GM18526 (cell line): ENCODE measurements around the gene SLC36A3.

Source experiments
- POLR2A ChIP-seq: IDR thresholded peaks from 3 replicates; pipeline ENCODE4 v1.6.1; 2011; ENCODE audit not compliant: insufficient read length; ENCODE audit errors: extremely low read depth

SLC36A3 gene

DNA sequence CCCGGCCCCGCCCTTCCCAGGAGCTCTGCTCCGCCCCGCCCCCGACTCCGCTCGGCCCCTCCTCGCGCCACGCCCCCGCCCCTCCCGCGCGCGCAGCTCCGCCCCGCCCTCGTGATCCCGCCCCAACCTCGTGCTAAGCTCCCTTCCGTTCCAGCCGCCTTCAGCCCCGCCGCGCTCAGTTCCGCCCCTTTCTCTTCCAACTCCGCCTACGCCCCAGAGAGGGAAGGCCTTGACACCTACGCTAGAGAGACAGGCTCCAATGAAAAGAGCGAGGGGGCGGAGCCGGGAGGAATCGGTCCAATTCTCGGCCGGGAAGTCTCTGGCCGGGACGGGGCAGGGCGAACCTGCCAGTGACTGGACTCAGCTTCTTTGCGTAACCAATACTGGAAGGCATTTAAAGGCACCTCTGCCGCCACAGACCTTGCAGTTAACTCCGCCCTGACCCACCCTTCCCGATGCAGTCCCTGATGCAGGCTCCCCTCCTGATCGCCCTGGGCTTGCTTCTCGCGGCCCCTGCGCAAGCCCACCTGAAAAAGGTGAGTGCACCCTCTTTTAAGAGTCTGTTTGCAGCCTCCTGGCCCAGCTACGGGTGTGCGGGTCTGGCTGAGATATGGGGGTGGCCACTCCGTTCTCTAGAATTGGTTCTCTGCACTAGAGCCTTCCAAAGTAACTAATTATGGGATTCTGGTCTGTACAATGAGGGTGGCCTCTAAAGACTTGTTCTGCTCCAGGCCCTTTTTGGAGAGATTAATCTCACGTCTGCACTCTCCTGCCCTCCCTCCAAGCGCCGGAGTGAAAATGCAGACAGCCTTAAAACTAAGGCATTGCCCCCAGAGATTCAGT is 50.6 kb downstream of the SLC36A3 start, which contains the start of gene GM2A:
Gene GM2A, plus strand, starts transcription at position 424 of the 843 bp plus-strand sequence. Its CDS starts 32 bp downstream, at position 456.
- TF ChIP-seq POLR2A: peak; percentile 97

DNA sequence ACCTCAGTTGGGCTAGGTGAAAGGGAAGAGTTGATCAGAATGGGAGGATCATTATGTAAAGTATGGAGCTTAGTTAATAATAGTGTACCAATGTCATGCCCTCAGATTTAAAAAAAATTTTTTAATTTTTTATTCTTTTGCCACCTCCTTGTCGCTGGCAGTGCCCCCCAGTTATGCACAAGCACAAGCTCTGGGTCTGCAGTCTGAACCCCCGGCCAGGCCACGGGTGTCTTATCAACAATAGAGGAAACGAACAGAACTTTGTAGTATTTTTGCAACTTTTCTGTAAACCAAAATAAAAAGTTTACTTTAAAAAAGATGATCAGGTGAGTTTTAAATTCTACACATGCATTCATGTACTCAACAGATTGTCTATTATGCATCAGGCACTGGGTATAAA is 51.9 kb downstream of the SLC36A3 start:
- no peak for TF ChIP-seq POLR2A

DNA sequence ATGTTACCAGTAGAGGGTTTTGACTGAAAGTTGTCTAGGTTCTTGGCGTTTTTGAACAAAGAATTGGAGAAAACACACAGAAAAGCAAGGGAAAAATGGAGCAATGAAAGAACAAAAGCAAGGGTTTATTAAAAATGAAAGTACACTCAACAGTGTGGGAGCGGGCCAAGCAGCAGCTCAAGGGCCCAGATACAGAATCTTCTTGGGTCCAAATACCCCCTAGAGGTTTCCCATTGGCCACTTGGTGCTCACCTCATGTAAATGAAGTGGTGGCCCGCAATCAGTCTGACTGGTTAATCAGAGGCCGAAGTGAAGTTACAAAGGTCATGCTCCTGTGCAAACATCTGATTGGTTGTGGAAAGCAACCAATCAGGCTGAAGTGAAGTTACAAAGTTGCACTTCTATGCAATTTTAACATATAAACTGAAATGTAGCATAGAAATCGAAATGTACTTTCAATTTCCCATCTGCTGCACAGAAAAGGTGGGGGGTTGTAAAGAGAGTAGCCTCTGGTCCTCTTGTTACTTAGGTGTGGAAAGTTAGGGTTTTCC is 52.5 kb downstream of the SLC36A3 start:
- TF ChIP-seq POLR2A: no peak

DNA sequence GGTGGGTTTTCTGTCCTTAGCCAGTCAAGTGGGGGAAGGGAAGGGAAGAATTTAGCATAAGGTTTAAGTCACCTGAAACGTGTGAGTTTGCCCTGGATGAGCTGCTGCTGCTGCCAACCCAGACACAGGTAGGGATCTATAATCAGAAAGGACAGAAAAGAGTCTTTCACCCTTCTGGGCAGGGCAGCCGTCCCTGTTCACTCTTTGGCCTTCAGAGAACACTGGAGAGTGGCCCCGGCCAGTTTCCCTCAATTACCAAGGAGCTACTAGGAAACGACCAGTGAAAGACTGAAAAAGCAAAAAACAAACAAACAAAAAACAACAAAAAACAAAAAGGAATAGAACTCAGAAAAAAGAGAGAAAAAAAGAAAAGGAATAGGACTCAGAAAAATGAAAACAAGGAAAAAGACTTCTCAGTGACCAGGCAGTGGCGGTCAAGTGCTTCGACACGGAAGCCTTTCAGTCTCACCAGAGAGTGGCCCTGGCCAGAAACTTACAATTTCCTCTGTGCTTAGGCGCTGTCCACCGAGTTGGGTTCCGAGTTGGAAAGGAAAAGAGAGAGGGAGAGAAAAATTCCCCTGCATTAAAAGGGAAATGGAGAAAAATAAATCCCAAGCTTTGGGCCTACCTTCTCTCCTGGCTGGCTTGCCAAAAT is 53.1 kb downstream of the SLC36A3 start:
- TF ChIP-seq POLR2A: no peak

DNA sequence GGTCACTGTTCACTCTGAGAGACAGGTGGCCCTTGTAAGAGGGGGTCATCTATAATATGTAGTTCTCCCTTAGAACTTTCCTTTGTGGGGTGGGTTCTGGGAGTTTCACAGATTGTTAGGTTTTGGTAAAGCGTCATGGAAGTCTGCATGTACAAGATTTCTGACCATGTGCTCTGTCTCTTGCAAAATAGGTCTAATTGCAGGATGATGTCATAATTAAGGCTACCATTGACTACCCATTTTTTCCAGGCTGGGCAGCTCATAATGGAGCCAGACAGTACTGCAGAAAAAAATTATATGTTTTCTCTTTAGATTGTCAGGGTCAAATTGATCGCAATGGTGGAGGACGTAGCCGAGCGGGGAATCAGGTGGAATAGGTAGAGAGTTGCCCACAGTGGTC is 54.3 kb downstream of the SLC36A3 start:
- TF ChIP-seq POLR2A: no peak

DNA sequence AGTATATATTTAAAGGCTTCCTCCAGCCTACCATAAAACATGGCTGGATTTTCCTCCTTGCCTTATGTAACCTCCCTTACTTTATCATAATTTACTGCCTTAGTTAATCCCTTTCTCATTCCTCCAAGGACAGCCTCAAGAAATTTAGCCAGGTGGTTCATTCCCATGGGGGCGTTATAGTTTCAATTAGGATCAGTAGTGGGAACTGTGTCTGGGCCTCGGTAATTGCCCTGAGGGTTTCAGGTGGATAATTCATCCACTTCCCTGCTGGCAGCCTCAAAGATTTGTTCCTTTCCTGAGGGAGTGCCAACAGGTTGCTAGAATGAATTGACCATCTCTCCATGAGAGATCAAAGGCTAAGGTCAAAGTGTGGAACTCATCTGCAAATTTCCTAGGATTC is 54.9 kb downstream of the SLC36A3 start:
- TF ChIP-seq POLR2A: no peak

DNA sequence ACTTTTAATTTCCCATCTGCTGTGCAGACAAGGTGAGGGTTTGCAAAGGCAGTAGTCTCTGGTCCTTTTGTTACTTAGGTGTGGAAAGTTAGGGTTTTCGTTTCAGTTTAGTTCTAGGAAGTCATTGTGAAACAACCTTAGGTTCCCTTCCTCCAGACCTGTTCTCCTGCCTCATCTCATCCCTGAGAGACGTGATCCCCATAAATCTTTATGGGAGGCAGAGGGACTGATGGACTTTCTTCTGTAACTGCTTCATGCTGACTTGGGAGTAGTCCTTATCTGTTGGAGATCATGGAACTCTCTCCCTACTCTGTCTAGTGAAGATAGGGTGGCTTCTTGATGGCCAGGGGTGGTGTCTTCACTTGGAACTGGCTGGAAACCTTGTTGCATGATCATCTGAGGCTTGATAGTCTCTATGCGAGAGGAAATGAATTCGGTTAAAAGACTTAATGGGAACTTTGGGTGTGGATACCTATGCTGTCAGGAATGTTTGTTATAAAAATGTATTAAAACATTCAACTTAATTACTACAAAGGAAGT is 57.8 kb downstream of the SLC36A3 start:
- TF ChIP-seq POLR2A: no peak

DNA sequence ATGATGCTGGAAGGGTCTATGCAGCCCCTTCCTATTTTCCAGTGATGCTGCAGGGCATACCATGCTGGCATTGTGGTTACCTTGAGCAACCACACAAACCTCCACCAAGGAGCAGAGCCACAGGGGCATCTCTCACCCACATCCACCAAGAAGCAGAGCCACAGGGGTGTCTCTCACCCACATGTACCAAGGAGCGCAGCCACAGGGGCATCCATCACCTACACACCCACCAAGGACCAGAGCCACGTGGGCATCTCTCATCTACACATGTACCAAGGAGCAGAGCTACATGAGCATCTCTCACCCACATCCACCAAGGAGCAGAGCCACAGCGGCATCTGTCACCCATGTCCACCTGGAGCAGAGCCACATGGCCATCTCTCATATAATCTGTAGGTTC is 59.4 kb downstream of the SLC36A3 start:
- TF ChIP-seq POLR2A: no peak

DNA sequence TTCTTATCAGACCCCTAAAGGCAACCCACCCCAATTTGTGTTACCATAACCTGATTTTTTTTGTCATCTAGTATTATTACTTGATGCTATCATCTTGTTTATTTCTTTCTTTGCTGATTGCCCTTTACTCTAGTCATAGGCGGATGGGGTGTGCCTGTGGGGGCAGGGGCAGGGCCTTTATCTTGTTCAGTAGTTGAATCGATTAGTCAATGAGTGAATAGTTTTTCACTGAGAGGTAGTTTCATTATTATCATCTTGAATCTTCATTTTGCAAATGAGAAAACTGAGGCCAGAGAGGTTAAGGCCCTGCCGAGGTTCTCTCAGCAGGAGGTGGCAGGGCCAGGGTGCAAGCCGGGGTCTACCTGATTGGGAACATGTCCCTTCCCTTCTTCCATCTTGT is 60.0 kb downstream of the SLC36A3 start:
- TF ChIP-seq POLR2A: no peak

DNA sequence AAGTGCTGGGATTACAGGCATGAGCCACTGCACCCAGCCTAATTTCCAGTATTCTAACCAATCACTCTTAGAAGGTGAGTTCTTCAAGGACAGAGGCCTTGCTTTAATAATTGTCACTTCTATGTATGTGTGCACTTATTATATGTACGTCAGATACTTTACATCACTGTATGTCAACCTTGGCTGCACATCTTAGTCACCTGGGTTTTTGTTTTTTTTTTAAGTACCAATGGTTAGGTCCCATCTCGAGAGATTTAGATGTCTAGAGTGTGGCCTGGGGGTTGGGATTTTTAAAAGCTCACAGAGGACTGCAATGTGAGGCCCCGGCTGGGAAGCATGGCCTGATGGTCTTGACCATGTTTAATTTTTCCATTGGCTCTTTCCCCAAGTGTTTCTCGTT is 60.4 kb downstream of the SLC36A3 start:
- TF ChIP-seq POLR2A: no peak

DNA sequence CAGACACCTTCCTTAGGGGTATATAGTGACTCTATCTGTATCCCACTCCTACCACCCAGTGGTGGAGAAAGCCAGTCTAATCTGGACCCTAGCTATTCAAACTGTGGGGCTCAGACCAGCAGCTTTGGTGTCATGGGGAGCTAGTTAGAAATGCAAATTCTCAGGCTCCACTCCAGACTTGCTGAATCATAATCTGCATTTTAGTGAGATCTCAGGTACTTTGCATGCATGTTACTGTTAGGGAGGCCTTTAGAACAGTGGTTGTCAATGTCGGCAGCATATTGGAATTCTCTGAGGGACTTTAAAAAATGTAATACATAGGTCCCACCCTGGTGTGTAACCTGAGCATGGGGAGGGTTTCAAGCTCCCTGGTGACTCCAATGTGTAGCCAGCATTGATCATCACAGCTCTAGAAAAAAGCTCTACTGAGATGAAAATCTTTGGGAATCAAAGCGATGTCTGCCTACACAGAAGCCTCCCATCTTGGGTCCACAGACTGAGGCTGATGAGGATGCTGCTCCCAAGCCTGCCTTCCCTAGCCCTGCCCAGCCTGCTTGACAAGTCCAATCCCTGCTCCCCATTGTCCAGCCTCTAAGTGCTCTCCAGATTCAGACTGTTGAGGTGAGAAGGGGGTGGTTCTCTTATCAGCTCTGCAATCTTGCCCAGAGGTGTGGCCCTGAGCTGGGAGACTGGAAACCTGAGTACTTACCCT is 62.5 kb downstream of the SLC36A3 start:
- TF ChIP-seq POLR2A: no peak

DNA sequence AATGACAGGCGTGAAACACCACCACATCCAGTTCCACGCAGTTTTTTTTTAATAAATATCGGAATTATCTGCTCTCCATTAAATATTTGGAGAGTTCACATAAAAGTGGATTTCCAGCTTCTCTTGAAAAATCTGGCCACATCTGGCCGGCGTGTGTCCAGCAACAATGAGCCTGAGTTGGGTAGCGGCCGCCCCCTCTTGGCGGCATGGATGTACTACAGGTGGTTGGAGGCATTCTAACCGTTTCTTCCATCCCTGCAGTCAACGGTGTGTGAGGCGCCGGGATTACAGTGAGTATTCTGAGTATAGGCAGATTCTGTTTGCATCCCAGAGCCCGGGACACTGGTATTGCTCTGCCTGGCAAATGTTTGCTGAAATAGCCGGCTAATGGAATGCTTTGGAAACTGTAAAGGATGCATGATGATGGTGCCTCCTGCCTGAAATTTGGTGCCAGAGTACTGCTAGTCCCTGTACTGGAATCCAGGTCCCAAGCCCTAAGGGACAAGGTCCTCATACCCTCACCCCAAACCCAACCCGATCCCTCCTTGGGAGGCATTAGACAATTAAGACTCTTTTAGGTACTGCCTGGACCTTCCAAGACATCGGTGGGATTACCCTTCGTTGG is 64.2 kb downstream of the SLC36A3 start:
- no peak for TF ChIP-seq POLR2A

DNA sequence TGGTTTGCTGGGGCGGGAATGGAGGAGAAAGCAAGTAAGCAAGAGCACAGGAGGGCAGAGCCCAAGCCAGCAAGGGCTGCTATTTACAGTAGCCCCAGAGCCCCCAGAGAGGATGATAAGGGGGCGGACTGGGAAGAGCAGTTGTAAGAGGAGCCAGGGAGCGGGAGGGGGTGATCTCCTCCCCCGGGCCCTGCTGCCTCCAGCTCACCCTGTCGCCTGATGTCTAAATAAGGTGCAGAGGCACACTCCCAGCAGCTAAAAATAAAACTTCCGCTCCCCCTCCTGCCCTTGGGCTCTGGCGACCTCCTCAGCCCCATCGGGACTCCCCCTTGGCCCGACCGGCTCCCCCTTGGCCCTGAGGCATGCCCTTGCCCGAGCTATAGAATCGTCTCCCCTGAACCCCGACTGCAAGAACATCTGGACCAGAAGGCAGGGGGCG is 65.2 kb downstream of the SLC36A3 start:
- TF ChIP-seq POLR2A: peak; percentile 24

DNA sequence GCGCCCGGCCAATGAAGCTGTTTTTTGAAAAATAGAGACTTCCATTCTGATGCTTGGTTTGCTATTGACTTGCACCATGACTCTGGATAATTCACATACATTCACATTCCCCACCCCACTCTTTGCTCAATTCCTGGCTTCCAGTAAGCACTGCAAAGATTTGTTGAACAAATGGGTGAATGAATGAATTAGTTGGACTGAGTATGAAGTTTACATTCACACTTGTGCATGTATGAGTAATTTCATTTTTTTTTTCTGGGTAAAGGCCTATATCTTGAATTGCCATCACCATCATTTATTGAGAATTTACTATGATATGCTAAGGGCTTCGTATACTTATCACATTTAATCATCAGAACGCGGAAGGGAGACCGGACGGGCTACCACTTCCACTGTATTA is 65.9 kb downstream of the SLC36A3 start:
- TF ChIP-seq POLR2A: no peak

DNA sequence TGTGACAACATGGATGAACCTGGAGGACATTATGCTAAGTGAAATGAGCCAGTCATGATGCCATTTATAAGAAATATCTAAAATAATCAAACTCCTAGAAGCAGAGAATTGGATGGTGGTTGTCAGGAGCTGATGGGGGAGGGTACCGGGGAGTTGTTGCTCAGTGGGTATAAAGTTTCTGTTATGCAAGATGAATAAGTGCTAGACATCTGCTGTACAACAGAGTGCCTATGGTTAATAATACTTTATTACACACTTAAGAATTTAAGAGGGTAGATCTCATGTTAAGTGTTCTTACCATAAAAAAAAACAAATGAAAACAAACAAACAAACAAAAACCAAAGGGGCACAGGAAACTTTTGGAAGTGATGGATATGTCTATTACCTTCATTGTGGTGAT is 66.7 kb downstream of the SLC36A3 start:
- no peak for TF ChIP-seq POLR2A
